Ovary (tissue), 9 donors: ENCODE results near the gene SNX25. TPM values are rescaled to one million over a fixed set of nuclear protein-coding genes. Genes with fewer than 3 reads are reported as not detected.

Experiments used
- DNase-seq, 5 donors: peaks; one replicate each; pipeline ENCODE4 v3.0.0-alpha.2; 2019 to 2020
- H3K27ac ChIP-seq, 2 donors: fragments of 200-600 bp; one replicate each; pipeline versions ENCODE4 v1.5.1 to v1.8.0; 2019 to 2022
- H3K27me3 ChIP-seq: fragments of 200-600 bp; one replicate; pipeline ENCODE4 v1.8.0; 2022
- H3K36me3 ChIP-seq: fragments of 200-600 bp; sonication (generic); one replicate; pipeline ENCODE4 v1.5.1; 2019
- H3K4me1 ChIP-seq: one replicate; pipeline ENCODE4 v1.8.1; 2013; ENCODE audit warnings: mild to moderate bottlenecking, moderate library complexity; ENCODE audit not compliant: insufficient read depth
- H3K4me3 ChIP-seq: fragments of 200-600 bp; sonication (generic); one replicate; pipeline ENCODE4 v1.5.1; 2017
- H3K9me3 ChIP-seq, 2 donors: fragments of 200-600 bp in 1 of 2; sonication (generic) in 1 of 2; one replicate each; pipeline versions ENCODE4 v1.5.1 to v1.8.1; 2013 to 2019; ENCODE audit warnings: mild to moderate bottlenecking in 1 of 2, moderate library complexity in 1 of 2
- EP300 ChIP-seq: sonication (generic); formaldehyde crosslinking; IDR thresholded peaks from one replicate; pipeline ENCODE4 v1.6.1; 2017; ENCODE audit warnings: antibody characterized with exemption
- POLR2A ChIP-seq: fragments of 450-650 bp; IDR thresholded peaks from one replicate; pipeline ENCODE4 v1.6.1; 2017; ENCODE audit warnings: antibody characterized with exemption, mild to moderate bottlenecking, moderate library complexity
- WGBS, 3 donors: extraction: QIAGEN DNeasy Blood & Tissue Kit in 1 of 3; methylation state at CpG; one replicate each; pipeline versions ENCODE4 v1.1.5 to v1.1.7; 2013 to 2017; 5-methylcytosine and 5-hydroxymethylcytosine counted together
- intact Hi-C, 4 donors: fragments of 100-400 bp; cut with DNase I; formaldehyde crosslinking; loops; one replicate each; pipeline versions ENCODE4 v1.11.0 to v1.15.1; 2022 to 2023
- polyA plus RNA-seq, 2 donors: library from polyadenylated mRNA; stranded (reverse); fragments of 200-250 nt in 1 of 2; fragments of 350-450 nt in 1 of 2; fragmentation: Illumina TruSeq in 1 of 2; extraction: RNeasy Lipid Tissue Mini Kit (QIAGEN cat#74804) in 1 of 2; gene quantifications; one replicate each; pipeline ENCODE4 v1.2.3, GENCODE V29; 2013 to 2014
- total RNA-seq, 7 donors: library from RNA; depleted of rRNA in 2 of 7; stranded (reverse); fragments of >200 nt in 2 of 7; fragmentation: NEBNext Ultra II Directional in 3 of 7; extraction: Animal tissue kit (Norgen Biotek cat#: 25700) in 3 of 7; gene quantifications; one replicate each; pipeline versions ENCODE4 v1.1.0 to v1.2.4, GENCODE V29; 2016 to 2023
- TF ChIP-seq, protein P1 (sequence below), 3 donors: fragments of 450-650 bp in 2 of 3; fragments of 200-600 bp in 1 of 3; IDR thresholded peaks; one replicate each; pipeline versions ENCODE4 v1.5.1 to v1.8.0; 2016 to 2022; ENCODE audit warnings: antibody characterized with exemption in 3 of 3, mild to moderate bottlenecking in 1 of 3
- donor health status: DM: no; HTN: no; CAD: no; lungs with moderate emphysema.
- donor health status: DM: no; HTN: no; CAD: no.
- donor health status: Bipolar disorder and iron deficiency.
- donor health status: DM: yes; HTN: yes; CAD: no.
- donor health status: DM: no; HTN: no; CAD: no.
- donor health status: DM: yes; HTN: yes; CAD: no.

The SNX25 gene
- total and polyA plus RNA-seq, 9 donors, result 7.9 to 28.4 (median 19.1) TPM

DNA sequence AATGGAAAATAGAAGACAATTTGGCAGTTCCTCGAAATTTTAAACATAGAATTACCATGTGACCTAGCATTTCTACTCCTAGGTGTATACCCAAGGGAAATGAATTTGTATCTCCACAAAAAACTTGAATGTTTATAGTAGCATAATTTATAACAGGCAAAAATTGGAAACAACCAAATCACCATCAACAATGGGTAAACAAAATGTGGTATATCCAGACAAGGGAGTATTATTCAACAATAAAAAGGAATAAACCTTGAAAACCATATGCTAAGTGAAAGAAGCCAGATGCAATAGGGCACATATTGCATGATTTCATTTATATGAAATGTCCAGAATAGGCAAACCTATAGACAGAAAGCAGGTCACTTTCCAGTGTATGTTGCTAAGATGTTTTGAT is 83.8 kb downstream of the SNX25 start:
- WGBS, 3 donors, result 97 to 100% (median 97%) methylated on average over 1 of the region's 1 CpG
- H3K27me3 ChIP-seq, result no peaks in the 10 kb centered on the region

DNA sequence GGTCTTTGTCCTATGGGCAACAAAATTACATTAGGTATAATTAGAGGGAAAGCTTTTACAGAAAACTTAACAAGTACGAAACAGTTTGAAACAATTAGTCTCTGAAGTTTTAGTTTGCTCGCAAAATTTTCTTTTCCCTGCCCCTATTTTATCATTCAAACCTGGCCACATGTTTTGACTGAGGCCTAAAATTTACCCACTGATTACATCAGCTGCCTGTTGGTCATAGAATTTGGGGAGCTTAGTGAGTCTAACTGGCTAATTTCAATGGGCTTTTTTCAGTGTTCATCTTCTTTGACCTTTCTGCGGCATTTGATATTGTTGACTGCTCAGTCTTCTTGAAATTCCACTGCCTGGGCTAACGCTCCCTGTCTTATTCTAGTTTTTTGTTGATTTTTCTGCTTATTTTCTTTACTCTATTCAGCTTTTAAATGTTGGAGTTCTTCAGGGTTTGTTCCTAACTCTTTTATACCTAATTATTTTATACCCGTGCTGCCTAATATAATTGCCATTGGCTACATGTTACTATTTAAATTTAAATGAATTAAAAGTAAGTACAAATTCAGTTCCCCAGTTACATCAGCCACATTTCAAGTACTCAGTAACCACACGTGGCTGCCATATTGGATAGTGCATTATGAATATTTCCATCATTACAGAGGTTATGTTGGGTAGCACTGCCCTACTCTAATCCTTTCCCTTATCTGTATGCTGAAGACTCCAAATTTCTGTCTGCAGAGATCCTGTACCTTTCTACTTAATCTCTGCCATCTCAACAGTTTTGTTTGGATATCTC is 87.5 kb downstream of the SNX25 start:
- Histone ChIP-seq H3K36me3 (no peaks in the 10 kb centered on the region), H3K27ac (no peak overlapping the region), H3K9me3 (no peaks in the 10 kb centered on the region), H3K4me1 (no peaks in the 10 kb centered on the region), H3K4me3 (no peak overlapping the region), H3K27me3 (no peaks in the 10 kb centered on the region)
- no peak for DNase-seq
- intact Hi-C loops, result no loop called here
- no peak for TF ChIP-seq EP300
- TF ChIP-seq POLR2A, result no peak
- TF ChIP-seq, protein P1, sequence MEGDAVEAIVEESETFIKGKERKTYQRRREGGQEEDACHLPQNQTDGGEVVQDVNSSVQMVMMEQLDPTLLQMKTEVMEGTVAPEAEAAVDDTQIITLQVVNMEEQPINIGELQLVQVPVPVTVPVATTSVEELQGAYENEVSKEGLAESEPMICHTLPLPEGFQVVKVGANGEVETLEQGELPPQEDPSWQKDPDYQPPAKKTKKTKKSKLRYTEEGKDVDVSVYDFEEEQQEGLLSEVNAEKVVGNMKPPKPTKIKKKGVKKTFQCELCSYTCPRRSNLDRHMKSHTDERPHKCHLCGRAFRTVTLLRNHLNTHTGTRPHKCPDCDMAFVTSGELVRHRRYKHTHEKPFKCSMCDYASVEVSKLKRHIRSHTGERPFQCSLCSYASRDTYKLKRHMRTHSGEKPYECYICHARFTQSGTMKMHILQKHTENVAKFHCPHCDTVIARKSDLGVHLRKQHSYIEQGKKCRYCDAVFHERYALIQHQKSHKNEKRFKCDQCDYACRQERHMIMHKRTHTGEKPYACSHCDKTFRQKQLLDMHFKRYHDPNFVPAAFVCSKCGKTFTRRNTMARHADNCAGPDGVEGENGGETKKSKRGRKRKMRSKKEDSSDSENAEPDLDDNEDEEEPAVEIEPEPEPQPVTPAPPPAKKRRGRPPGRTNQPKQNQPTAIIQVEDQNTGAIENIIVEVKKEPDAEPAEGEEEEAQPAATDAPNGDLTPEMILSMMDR (IDR thresholded peaks at IDR 0.05), result no peak
- WGBS, 3 donors, result 95 to 96% (median 96%) methylated on average over 6 of the region's 6 CpGs

More for the DNA sequence above, 83.8 kb downstream of the SNX25 start:
- no peaks in the 10 kb centered on the region for H3K36me3 ChIP-seq
- H3K4me1 ChIP-seq, result no peaks in the 10 kb centered on the region
- DNase-seq, result no peak
- H3K4me3 ChIP-seq, result no peak overlapping the region
- TF ChIP-seq EP300, result no peak
- TF ChIP-seq, protein P1 (IDR thresholded peaks at IDR 0.05), result no peak
- TF ChIP-seq POLR2A, result no peak
- no peaks in the 10 kb centered on the region for H3K9me3 ChIP-seq
- intact Hi-C loops, result no loop called here
- no peak overlapping the region for H3K27ac ChIP-seq

DNA sequence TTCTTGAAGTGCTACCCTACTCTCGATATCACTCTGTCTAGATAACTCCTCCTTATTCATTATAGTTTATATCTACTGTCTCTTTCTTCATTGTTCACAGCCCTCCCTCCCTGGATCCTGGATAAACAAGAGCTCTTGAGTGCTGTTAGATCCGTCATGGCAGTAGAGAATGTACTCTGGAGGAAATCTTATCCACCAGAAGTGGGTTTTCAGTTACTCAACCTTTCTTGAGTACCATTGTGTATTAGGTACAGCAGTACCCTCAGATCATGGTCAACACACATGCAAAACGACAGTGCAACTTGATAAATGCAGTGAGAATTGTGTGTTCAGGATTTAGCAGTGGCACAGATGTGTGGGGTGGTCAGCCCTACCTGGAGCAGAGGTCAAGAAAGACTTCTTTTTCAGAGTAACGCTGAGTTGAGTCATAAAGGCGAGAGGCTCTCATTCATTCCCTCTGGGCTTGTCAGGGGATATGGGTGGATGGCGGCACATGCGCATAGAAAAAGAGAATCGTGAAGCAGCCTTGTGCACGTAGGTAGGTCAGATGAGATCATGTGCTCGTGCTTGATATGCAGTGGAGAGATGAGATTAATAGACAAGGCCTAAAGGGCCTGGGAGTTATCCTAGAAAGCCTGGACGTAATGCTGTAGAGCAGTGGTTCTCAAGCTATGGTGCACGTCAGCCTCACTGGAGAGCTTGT is 89.5 kb downstream of the SNX25 start:
- WGBS, 3 donors, result 90 to 95% (median 91%) methylated on average over 12 of the region's 12 CpGs
- no peak for DNase-seq
- intact Hi-C loops, result no loop called here
- Histone ChIP-seq H3K4me3 (no peak overlapping the region), H3K27ac (no peak overlapping the region), H3K36me3 (no peaks in the 10 kb centered on the region), H3K4me1 (no peaks in the 10 kb centered on the region), H3K27me3 (no peaks in the 10 kb centered on the region), H3K9me3 (no peaks in the 10 kb centered on the region)
- TF ChIP-seq EP300 (no peak), POLR2A (no peak)
- TF ChIP-seq, protein P1 (IDR thresholded peaks at IDR 0.05), result no peak

DNA sequence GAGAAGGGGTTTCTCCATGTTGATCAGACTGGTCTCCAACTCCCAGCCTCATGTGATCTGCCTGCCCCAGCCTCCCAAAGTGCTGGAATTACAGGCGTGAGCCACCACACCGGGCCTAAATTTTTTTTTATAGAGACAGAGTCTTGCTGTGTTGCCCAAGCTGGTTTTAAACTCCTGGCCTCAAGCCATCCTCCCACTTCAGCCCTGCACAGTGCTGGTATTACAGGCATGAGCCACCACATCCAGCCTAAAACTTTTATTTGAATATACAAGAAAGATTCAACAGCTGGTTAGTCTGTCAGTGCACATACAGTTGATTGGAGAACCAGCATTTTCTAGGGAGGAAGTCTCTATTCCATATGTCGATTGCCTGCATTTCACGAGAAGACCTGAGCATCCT is 95.1 kb downstream of the SNX25 start:
- Histone ChIP-seq H3K36me3 (no peaks in the 10 kb centered on the region), H3K9me3 (no peaks in the 10 kb centered on the region), H3K4me1 (no peaks in the 10 kb centered on the region), H3K27me3 (no peaks in the 10 kb centered on the region), H3K4me3 (no peak overlapping the region), H3K27ac (no peak overlapping the region)
- TF ChIP-seq, protein P1 (IDR thresholded peaks at IDR 0.05), result no peak
- TF ChIP-seq POLR2A (no peak), EP300 (no peak)
- WGBS, 3 donors, result 84 to 91% (median 91%) methylated on average over 4 of the region's 4 CpGs
- intact Hi-C loops, result no loop called here
- DNase-seq, result no peak
